H1 (cell line): ENCODE results near the gene KCNQ1. TPM values are rescaled to one million over a fixed set of nuclear protein-coding genes. Genes with fewer than 3 reads are reported as not detected.

ENCODE experiments used
- CTCF ChIA-PET: fragments of 300-600 bp; sonication (Branson Sonifier 250); formaldehyde crosslinking; loops from one replicate; lab custom pipeline; 2021; ENCODE audit not compliant: partially characterized antibody; lab: Charles Lee
- POLR2A ChIA-PET: fragments of 300-600 bp; sonication (Branson Sonifier 250); formaldehyde crosslinking; loops from one replicate; lab custom pipeline; 2021; ENCODE audit warnings: inconsistent platforms; ENCODE audit not compliant: partially characterized antibody; lab: Charles Lee
- DNase-seq, 2 experiments: peaks; one replicate each; pipeline versions ENCODE4 v3.0.0 to v3.0.0-alpha.2; 2010 to 2022; ENCODE audit warnings: low spot score in 2 of 2, low read depth in 1 of 2, mixed read lengths in 1 of 2
- FAIRE-seq: peaks from 2 replicates; lab custom pipeline; 2011; peaks lifted over from hg19 to GRCh38; lab: Jason Lieb, UNC
- H2AFZ ChIP-seq: 2 replicates; pipeline ENCODE4 v1.8.1; 2012; ENCODE audit warnings: low read length, inconsistent platforms
- H2AK5ac ChIP-seq: 2 replicates; pipeline ENCODE4 v1.6.1; 2013; ENCODE audit warnings: low read depth, low read length
- H2BK120ac ChIP-seq: replicated peaks from 2 replicates; pipeline ENCODE3; 2013; ENCODE audit warnings: low read depth, low read length, inconsistent platforms
- H2BK12ac ChIP-seq: 2 replicates; pipeline ENCODE4 v1.6.1; 2013; ENCODE audit warnings: low read depth, low read length
- H2BK15ac ChIP-seq: 2 replicates; pipeline ENCODE4 v1.6.1; 2013; ENCODE audit warnings: low read length
- H2BK20ac ChIP-seq: 2 replicates; pipeline ENCODE4 v1.6.1; 2013; ENCODE audit warnings: low read length
- H2BK5ac ChIP-seq: 2 replicates; pipeline ENCODE4 v1.6.1; 2013; ENCODE audit warnings: low read depth, low read length
- H3K14ac ChIP-seq: 2 replicates; pipeline ENCODE4 v1.6.1; 2013; ENCODE audit warnings: inconsistent platforms; ENCODE audit not compliant: insufficient read length
- H3K18ac ChIP-seq: 2 replicates; pipeline ENCODE4 v1.6.1; 2013; ENCODE audit warnings: low read length; ENCODE audit errors: extremely low read depth
- H3K23ac ChIP-seq: 2 replicates; pipeline ENCODE4 v1.6.1; 2013; ENCODE audit warnings: inconsistent platforms; ENCODE audit not compliant: insufficient read length
- H3K23me2 ChIP-seq: 2 replicates; pipeline ENCODE4 v1.6.1; 2013; ENCODE audit warnings: low read depth, low read length
- H3K27ac ChIP-seq: 2 replicates; pipeline ENCODE4 v1.6.1; 2011; ENCODE audit warnings: low read depth, low read length, inconsistent platforms
- H3K27me3 ChIP-seq, 4 experiments: replicated peaks in 1 of 4; 1 replicate in 1 of 4; 2 replicates in 3 of 4; pipeline versions ENCODE4 v1.6.1 to v1.8.1; 2011 to 2013; ENCODE audit warnings: low read length in 3 of 4, mild to moderate bottlenecking in 3 of 4, inconsistent platforms in 2 of 4, mixed read lengths in 2 of 4, moderate library complexity in 1 of 4; ENCODE audit not compliant: control insufficient read depth in 3 of 4, insufficient read depth in 3 of 4; ENCODE audit errors: extremely low read depth in 1 of 4
- H3K36me3 ChIP-seq, 4 experiments: 2 replicates each; pipeline versions ENCODE4 v1.6.1 to v1.8.1; 2011 to 2013; ENCODE audit warnings: mild to moderate bottlenecking in 4 of 4, low read length in 3 of 4, moderate library complexity in 2 of 4, control low read depth in 1 of 4, inconsistent platforms in 1 of 4; ENCODE audit not compliant: insufficient read depth in 4 of 4, control insufficient read depth in 2 of 4
- H3K4ac ChIP-seq: replicated peaks from 2 replicates; pipeline ENCODE3; 2013; ENCODE audit warnings: low read length, low read depth, mixed read lengths, inconsistent platforms; ENCODE audit not compliant: insufficient read length
- H3K4me1 ChIP-seq, 4 experiments: replicated peaks in 1 of 4; 1 replicate in 1 of 4; 2 replicates in 3 of 4; pipeline versions ENCODE4 v1.6.1 to v1.8.1; 2011 to 2013; ENCODE audit warnings: low read length in 3 of 4, inconsistent platforms in 2 of 4, mixed read lengths in 1 of 4; ENCODE audit not compliant: insufficient read depth in 4 of 4, control insufficient read depth in 3 of 4
- H3K4me2 ChIP-seq, 2 experiments: 2 replicates each; pipeline versions ENCODE4 v1.6.1 to v1.8.1; 2011 to 2013; ENCODE audit warnings: low read depth in 2 of 2, low read length in 2 of 2, control low read depth in 1 of 2, inconsistent platforms in 1 of 2, mild to moderate bottlenecking in 1 of 2; ENCODE audit not compliant: insufficient read depth in 1 of 2
- H3K4me3 ChIP-seq, 4 experiments: fragments of 200-600, 300-600 bp in 1 of 4; sonication (generic), shearing (Covaris generic), sonication (Bioruptor Twin) in 1 of 4; 2 replicates each; pipeline versions ENCODE4 v1.5.1 to v1.8.1; 2011 to 2016; ENCODE audit warnings: low read length in 4 of 4, low read depth in 3 of 4, control low read depth in 2 of 4, inconsistent platforms in 2 of 4, mild to moderate bottlenecking in 2 of 4, mixed read lengths in 1 of 4, moderate library complexity in 1 of 4; ENCODE audit not compliant: insufficient read depth in 2 of 4; ENCODE audit errors: extremely low read depth in 1 of 4
- H3K56ac ChIP-seq: replicated peaks from 2 replicates; pipeline ENCODE3; 2013; ENCODE audit warnings: low read depth, mild to moderate bottlenecking, mixed read lengths, low read length, inconsistent platforms; ENCODE audit not compliant: insufficient read length
- H3K79me1 ChIP-seq: 2 replicates; pipeline ENCODE4 v1.6.1; 2013; ENCODE audit warnings: low read depth, low read length, control low read depth
- H3K79me2 ChIP-seq, 2 experiments: 2 replicates each; pipeline versions ENCODE4 v1.6.1 to v1.8.1; 2012 to 2013; ENCODE audit warnings: low read length in 2 of 2, mild to moderate bottlenecking in 2 of 2, inconsistent platforms in 1 of 2; ENCODE audit not compliant: insufficient read depth in 2 of 2, control insufficient read depth in 1 of 2
- H3K9ac ChIP-seq, 4 experiments: replicated peaks in 1 of 4; 1 replicate in 1 of 4; 2 replicates in 3 of 4; pipeline versions ENCODE4 v1.6.1 to v1.8.1; 2011 to 2013; ENCODE audit warnings: low read depth in 3 of 4, low read length in 3 of 4, control low read depth in 2 of 4, mild to moderate bottlenecking in 2 of 4, moderate library complexity in 2 of 4, inconsistent platforms in 1 of 4; ENCODE audit errors: extremely low read depth in 1 of 4
- H3K9me3 ChIP-seq, 2 experiments: 2 replicates each; pipeline versions ENCODE4 v1.6.1 to v1.8.1; 2012 to 2013; ENCODE audit warnings: mild to moderate bottlenecking in 2 of 2, moderate library complexity in 2 of 2, control low read depth in 1 of 2, inconsistent platforms in 1 of 2, low read depth in 1 of 2, low read length in 1 of 2, mixed read lengths in 1 of 2; ENCODE audit not compliant: insufficient read depth in 2 of 2
- H4K20me1 ChIP-seq, 2 experiments: replicated peaks in 1 of 2; 2 replicates each; pipeline versions ENCODE3 to v1.8.1; 2011 to 2013; ENCODE audit warnings: inconsistent platforms in 2 of 2, low read length in 2 of 2, mild to moderate bottlenecking in 1 of 2; ENCODE audit not compliant: insufficient read depth in 2 of 2, control insufficient read depth in 1 of 2
- H4K5ac ChIP-seq: 2 replicates; pipeline ENCODE4 v1.6.1; 2013; ENCODE audit warnings: low read length, low read depth, mixed read lengths, inconsistent platforms; ENCODE audit not compliant: insufficient read length
- H4K8ac ChIP-seq: 2 replicates; pipeline ENCODE4 v1.8.0; 2013; ENCODE audit warnings: mild to moderate bottlenecking, moderate library complexity, low read length, inconsistent platforms; ENCODE audit not compliant: insufficient read depth; ENCODE audit errors: extremely low read depth
- H4K91ac ChIP-seq: replicated peaks from 2 replicates; pipeline ENCODE3; 2013; ENCODE audit warnings: low read length, mixed read lengths, inconsistent platforms; ENCODE audit not compliant: insufficient read length
- CHD2 ChIP-seq: IDR thresholded peaks from 2 replicates; pipeline ENCODE4 v1.6.1; 2012; ENCODE audit warnings: low read length, improper control_type of control experiment
- CTBP2 ChIP-seq: IDR thresholded peaks from 2 replicates; pipeline ENCODE4 v1.7.0; 2011; ENCODE audit warnings: borderline replicate concordance, mild to moderate bottlenecking, moderate library complexity, mixed read lengths, low read length; ENCODE audit not compliant: insufficient read depth, insufficient read length
- KDM5A ChIP-seq: fragments of 200-600 bp; IDR thresholded peaks from 2 replicates; pipeline ENCODE4 v1.7.1; 2012; ENCODE audit warnings: mild to moderate bottlenecking, low read length, inconsistent platforms, mixed read lengths
- NANOG ChIP-seq: IDR thresholded peaks from 2 replicates; pipeline ENCODE4 v1.6.1; 2011; ENCODE audit warnings: low read length, low read depth, mild to moderate bottlenecking, inconsistent platforms; ENCODE audit not compliant: insufficient read depth, poor library complexity, severe bottlenecking
- RXRA ChIP-seq: IDR thresholded peaks from 2 replicates; pipeline ENCODE4 v1.6.1; 2011; ENCODE audit warnings: low read depth, mild to moderate bottlenecking, low read length, moderate library complexity; ENCODE audit not compliant: insufficient read depth
- TBP ChIP-seq: IDR thresholded peaks from 2 replicates; pipeline ENCODE4 v1.6.1; 2011; ENCODE audit warnings: low read depth, low read length, improper control_type of control experiment
- whole genome bisulfite sequencing, 2 experiments: shearing (Covaris generic) in 1 of 2; methylation state at CpG; one replicate each; pipeline versions ENCODE4 v1.1.6 to v1.1.7; 2013 to 2015; ENCODE audit warnings: low lambda C conversion rate in 2 of 2, mixed read lengths in 2 of 2, inconsistent platforms in 1 of 2, low coverage in 1 of 2, missing lambda C conversion rate in 1 of 2; ENCODE audit not compliant: insufficient replicate concordance in 2 of 2, insufficient coverage in 1 of 2, insufficient read length in 1 of 2; ENCODE audit errors: extremely low coverage in 1 of 2, missing lambda C conversion rate in 1 of 2; 5-methylcytosine and 5-hydroxymethylcytosine counted together
- polyA plus RNA-seq, 7 experiments: library from polyadenylated mRNA; depleted of rRNA in 3 of 7; stranded (reverse) in 5 of 7; unstranded in 2 of 7; fragments of >200 nt in 5 of 7; fragments of 200-250 nt in 2 of 7; gene quantifications; 1 replicate in 5 of 7; 2 replicates in 1 of 7; 4 replicates in 1 of 7; pipeline versions ENCODE4 v1.2.1 to v1.2.3, GENCODE V29; 2011 to 2013; ENCODE audit warnings: missing spikeins in 2 of 7, mixed read lengths in 2 of 7
- total RNA-seq: library from RNA; stranded (reverse); fragmentation: NEBNext Ultra II Directional; extraction: Animal tissue kit (Norgen Biotek cat#: 25700); gene quantifications from 2 replicates; pipeline ENCODE4 v1.2.1, GENCODE V29; 2021
- TF ChIP-seq, protein P1 (sequence below): IDR thresholded peaks from 2 replicates; pipeline ENCODE4 v1.6.1; 2012; ENCODE audit warnings: inconsistent platforms

Gene KCNQ1
- total and polyA plus RNA-seq, 2 of the 8 experiments (the other 6 are each of a cell fraction or from before 2014, with no cell fraction given) = 1.9 to 2.0 TPM

DNA sequence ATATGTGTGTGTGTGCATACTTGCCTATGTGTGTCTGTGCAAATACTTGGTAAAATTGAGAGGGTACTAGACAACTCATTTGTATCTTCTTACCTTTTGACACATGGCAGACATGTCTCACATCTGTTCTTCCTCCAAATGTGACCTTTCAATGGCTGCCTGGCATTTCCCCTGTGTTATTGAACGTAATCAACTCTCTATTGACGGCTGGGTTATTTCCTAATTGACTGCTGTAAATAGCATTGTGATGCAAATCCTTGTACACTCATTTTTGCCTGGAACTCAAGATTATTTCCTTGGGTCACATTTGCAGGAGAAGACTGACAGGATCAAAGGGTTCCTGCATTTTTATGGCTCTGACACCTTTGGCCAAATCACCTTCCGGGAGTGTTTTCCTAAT, 37.4 kb downstream of the KCNQ1 start:
- Histone ChIP-seq H4K5ac (no peak overlapping the region), H3K36me3 (no peaks in the 10 kb centered on the region), H2BK5ac (no peak overlapping the region), H2BK15ac (no peak overlapping the region), H4K91ac (no peak overlapping the region), H2AFZ (no peak overlapping the region), H2AK5ac (no peak overlapping the region), H2BK20ac (no peak overlapping the region), H3K79me1 (no peaks in the 10 kb centered on the region), H3K23me2 (no peaks in the 10 kb centered on the region), H4K8ac (no peak overlapping the region), H3K27me3 (peaks cover 4 to 29% (median 20%) of the 10 kb centered on the region in 4 experiments), H4K20me1 (no peaks in the 10 kb centered on the region), H3K9me3 (peaks cover 12 to 16% of the 10 kb centered on the region in 2 experiments), H2BK12ac (no peak overlapping the region), H3K4me1 (no peaks in the 10 kb centered on the region), H3K56ac (no peak overlapping the region), H3K14ac (no peak overlapping the region), H3K9ac (no peak overlapping the region), H2BK120ac (no peak overlapping the region), H3K23ac (no peak overlapping the region), H3K4ac (no peak overlapping the region), H3K4me2 (no peak overlapping the region), H3K18ac (no peak overlapping the region), H3K4me3 (no peak overlapping the region), H3K79me2 (no peaks in the 10 kb centered on the region), H3K27ac (no peak overlapping the region)
- FAIRE-seq = no peak
- POLR2A ChIA-PET = no interaction called here
- WGBS, 2 experiments = 89% methylated on average over 3 of the region's 3 CpGs; no CpG with 5 or more reads in 1 of the 2 experiments
- TF ChIP-seq CHD2 (no peak), CTBP2 (no peak), KDM5A (no peak), TBP (no peak), RXRA (no peak), NANOG (no peak)
- TF ChIP-seq, protein P1, sequence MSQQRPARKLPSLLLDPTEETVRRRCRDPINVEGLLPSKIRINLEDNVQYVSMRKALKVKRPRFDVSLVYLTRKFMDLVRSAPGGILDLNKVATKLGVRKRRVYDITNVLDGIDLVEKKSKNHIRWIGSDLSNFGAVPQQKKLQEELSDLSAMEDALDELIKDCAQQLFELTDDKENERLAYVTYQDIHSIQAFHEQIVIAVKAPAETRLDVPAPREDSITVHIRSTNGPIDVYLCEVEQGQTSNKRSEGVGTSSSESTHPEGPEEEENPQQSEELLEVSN = no peak
- no peak for DNase-seq
- CTCF ChIA-PET = interaction anchor here (0.7 to 0.8 kb wide), 2 partner anchors 17 to 49 kb away, joined by 3 read pairs; no protein-coding TSS in a partner anchor
